Measurements from ENCODE around the gene CPLX4.

- TF ChIP-seq EZH2phosphoT487 (IDR thresholded peaks at IDR 0.05; ENCODE audit: borderline replicate concordance, low read depth) (no peak), NRF1 (IDR thresholded peaks at IDR 0.05; ENCODE audit: low read depth, low read length) (no peak), EP300 (IDR thresholded peaks at IDR 0.05; ENCODE audit: borderline replicate concordance in 1 of 2, low read depth in 1 of 2, low read length in 1 of 2) (no peak), CTCF (IDR thresholded peaks at IDR 0.05) (no peak), POLR2AphosphoS5 (IDR thresholded peaks at IDR 0.05; ENCODE audit: low read depth, low read length) (no peak)
These were observed 46.1 kb downstream of the CPLX4 start for GRCh38 chr18:59272221-59272888.

Measured in SK-N-SH (cell line).